Tibial nerve (tissue), 4 donors: Measurements from ENCODE around the gene ADGRG1. TPM values are rescaled to one million over a fixed set of nuclear protein-coding genes. Genes with fewer than 3 reads are reported as not detected.

ENCODE experiments used
- DNase-seq, 2 donors: peaks; one replicate each; pipeline ENCODE4 v3.0.0-alpha.2; 2019; ENCODE audit warnings: low spot score in 2 of 2
- H3K27ac ChIP-seq, 4 donors: fragments of 200-600 bp; sonication (generic) in 3 of 4; one replicate each; pipeline ENCODE4 v1.5.1; 2017 to 2019; ENCODE audit warnings: mild to moderate bottlenecking in 1 of 4
- H3K27me3 ChIP-seq, 2 donors: fragments of 200-600 bp; sonication (generic) in 1 of 2; one replicate each; pipeline versions ENCODE4 v1.5.1 to v1.6.0; 2017 to 2019
- H3K36me3 ChIP-seq, 3 donors: fragments of 200-600 bp; sonication (generic); one replicate each; pipeline ENCODE4 v1.5.1; 2018 to 2019
- H3K4me1 ChIP-seq, 4 donors: fragments of 200-600 bp; sonication (generic) in 3 of 4; one replicate each; pipeline ENCODE4 v1.5.1; 2017 to 2019
- H3K4me3 ChIP-seq, 4 donors: fragments of 200-600 bp; sonication (generic) in 3 of 4; one replicate each; pipeline ENCODE4 v1.5.1; 2017 to 2019; ENCODE audit warnings: mild to moderate bottlenecking in 1 of 4, moderate library complexity in 1 of 4
- H3K9me3 ChIP-seq, 4 donors: fragments of 200-600 bp; sonication (generic) in 3 of 4; one replicate each; pipeline ENCODE4 v1.5.1; 2017 to 2019
- CTCF ChIP-seq, 5 experiments: fragments of 200-600 bp in 3 of 5; fragments of 450-650 bp in 2 of 5; sonication (generic) in 3 of 5; IDR thresholded peaks; one replicate each; pipeline ENCODE4 v1.5.1; 2016 to 2019; ENCODE audit warnings: antibody characterized with exemption in 5 of 5, mild to moderate bottlenecking in 3 of 5, moderate library complexity in 2 of 5
- EP300 ChIP-seq, 2 donors: sonication (generic); formaldehyde crosslinking; IDR thresholded peaks; one replicate each; pipeline ENCODE4 v1.6.1; 2017; ENCODE audit warnings: antibody characterized with exemption in 2 of 2, mild to moderate bottlenecking in 1 of 2
- POLR2A ChIP-seq, 2 donors: fragments of 450-650 bp; IDR thresholded peaks; one replicate each; pipeline ENCODE4 v1.6.1; 2017; ENCODE audit warnings: antibody characterized with exemption in 2 of 2, mild to moderate bottlenecking in 2 of 2, moderate library complexity in 2 of 2
- WGBS, 2 donors: methylation state at CpG; one replicate each; pipeline ENCODE4 v1.1.5; 2018; 5-methylcytosine and 5-hydroxymethylcytosine counted together
- total RNA-seq, 4 donors: library from RNA; depleted of rRNA; stranded (reverse); fragments of >200 nt; gene quantifications; one replicate each; pipeline ENCODE4 v1.1.0, GENCODE V29; 2016

The ADGRG1 gene
- total RNA-seq, 4 donors from 2014 or later = 9.0 to 59.4 (median 41.8) TPM

GRCh38 chr16:57646388-57647039 lies 18.1 kb downstream of the ADGRG1 start:
- Histone ChIP-seq H3K4me1 (peaks cover 0 to 29% (median 19%) of the 10 kb centered on the region in 4 donors), H3K9me3 (no peaks in the 10 kb centered on the region), H3K27me3 (peaks cover 0 to 14% of the 10 kb centered on the region in 2 donors), H3K36me3 (no peaks in the 10 kb centered on the region), H3K27ac (peak overlapping the region in 2 of 4 donors; percentile 43 to 60), H3K4me3 (no peak overlapping the region)
- no peak for TF ChIP-seq POLR2A (IDR thresholded peaks at IDR 0.05)
- no peak for TF ChIP-seq CTCF (IDR thresholded peaks at IDR 0.05)
- no peak for TF ChIP-seq EP300 (IDR thresholded peaks at IDR 0.05)
- no peak for DNase-seq
- 68 to 74% methylated on average over 9 to 14 of the region's 14 CpGs for WGBS, 2 donors

- H3K4me3 ChIP-seq = no peak overlapping the region
- DNase-seq = no peak
- WGBS, 2 donors = 58 to 66% methylated on average over 10 of the region's 10 CpGs
- H3K27me3 ChIP-seq = peaks cover 0 to 14% of the 10 kb centered on the region in 2 donors
- H3K27ac ChIP-seq = peak overlapping the region in 2 of 4 donors; percentile 10 to 60
- H3K9me3 ChIP-seq = no peaks in the 10 kb centered on the region
- H3K36me3 ChIP-seq = no peaks in the 10 kb centered on the region
- peaks cover 0 to 29% (median 19%) of the 10 kb centered on the region in 4 donors for H3K4me1 ChIP-seq
- TF ChIP-seq CTCF (IDR thresholded peaks at IDR 0.05) (no peak), EP300 (IDR thresholded peaks at IDR 0.05) (no peak), POLR2A (IDR thresholded peaks at IDR 0.05) (no peak)
These were observed 18.9 kb downstream of the ADGRG1 start for GRCh38 chr16:57647136-57647875.

GRCh38 chr16:57648125-57648524 lies 19.7 kb downstream of the ADGRG1 start:
- Histone ChIP-seq H3K27ac (peak overlapping the region in 2 of 4 donors; percentile 43 to 60), H3K36me3 (no peaks in the 10 kb centered on the region), H3K27me3 (peaks cover 0 to 14% of the 10 kb centered on the region in 2 donors), H3K9me3 (no peaks in the 10 kb centered on the region), H3K4me1 (peaks cover 0 to 21% (median 14%) of the 10 kb centered on the region in 4 donors), H3K4me3 (no peak overlapping the region)
- 80 to 88% methylated on average over 5 of the region's 5 CpGs for WGBS, 2 donors
- peak in 1 of 2 donors; percentile 30 for TF ChIP-seq EP300 (IDR thresholded peaks at IDR 0.05)
- TF ChIP-seq POLR2A (IDR thresholded peaks at IDR 0.05) = no peak
- no peak for DNase-seq

- H3K36me3 ChIP-seq = no peaks in the 10 kb centered on the region
- peak overlapping the region in 2 of 4 donors; percentile 43 to 60 for H3K27ac ChIP-seq
- H3K9me3 ChIP-seq = no peaks in the 10 kb centered on the region
- H3K27me3 ChIP-seq = peaks cover 0 to 14% of the 10 kb centered on the region in 2 donors
- no peak overlapping the region for H3K4me3 ChIP-seq
- DNase-seq = peak; percentile 50 to 80
- 47% methylated on average over 18 of the region's 18 CpGs for WGBS, 2 donors
- peaks cover 0 to 14% (median 9%) of the 10 kb centered on the region in 4 donors for H3K4me1 ChIP-seq
- TF ChIP-seq POLR2A (IDR thresholded peaks at IDR 0.05) (no peak), EP300 (IDR thresholded peaks at IDR 0.05) (no peak), CTCF (IDR thresholded peaks at IDR 0.05) (peak; percentile 97 to 100 (median 99))
These were observed 20.4 kb downstream of the ADGRG1 start for GRCh38 chr16:57648581-57649442.

GRCh38 chr16:57649443-57649751 lies 21.0 kb downstream of the ADGRG1 start:
- no peaks in the 10 kb centered on the region for H3K9me3 ChIP-seq
- no peaks in the 10 kb centered on the region for H3K36me3 ChIP-seq
- H3K27ac ChIP-seq = no peak overlapping the region
- no peak for TF ChIP-seq POLR2A (IDR thresholded peaks at IDR 0.05)
- no peak for TF ChIP-seq CTCF (IDR thresholded peaks at IDR 0.05)
- TF ChIP-seq EP300 (IDR thresholded peaks at IDR 0.05) = no peak
- WGBS, 2 donors = 74 to 84% methylated on average over 6 of the region's 6 CpGs
- peaks cover 0 to 14% of the 10 kb centered on the region in 2 donors for H3K27me3 ChIP-seq
- peaks cover 0 to 13% (median 8%) of the 10 kb centered on the region in 4 donors for H3K4me1 ChIP-seq
- H3K4me3 ChIP-seq = no peak overlapping the region
- no peak for DNase-seq
